Vagina (tissue), 2 donors: ENCODE results near the gene INTS1. TPM values are rescaled to one million over a fixed set of nuclear protein-coding genes. Genes with fewer than 3 reads are reported as not detected.

Source experiments
- DNase-seq, 2 donors: peaks; one replicate each; pipeline ENCODE4 v3.0.0-alpha.2; 2017; ENCODE audit errors: extremely low spot score in 2 of 2
- H3K27ac ChIP-seq: fragments of 200-600 bp; sonication (generic); one replicate; pipeline ENCODE4 v1.5.1; 2019
- H3K27me3 ChIP-seq: fragments of 200-600 bp; sonication (generic); one replicate; pipeline ENCODE4 v1.5.1; 2019
- H3K36me3 ChIP-seq, 2 donors: fragments of 200-600 bp; sonication (generic); one replicate each; pipeline ENCODE4 v1.5.1; 2017 to 2019
- H3K4me1 ChIP-seq: fragments of 200-600 bp; sonication (generic); one replicate; pipeline ENCODE4 v1.5.1; 2019
- H3K4me3 ChIP-seq, 2 donors: fragments of 200-600 bp; sonication (generic); 1 replicate in 1 of 2; 2 replicates in 1 of 2; pipeline ENCODE4 v1.5.1; 2016 to 2019
- H3K9me3 ChIP-seq: fragments of 200-600 bp; sonication (generic); one replicate; pipeline ENCODE4 v1.5.1; 2019
- POLR2A ChIP-seq, 2 donors: fragments of 450-650 bp; IDR thresholded peaks; one replicate each; pipeline ENCODE4 v1.6.1; 2017; ENCODE audit warnings: antibody characterized with exemption in 2 of 2, mild to moderate bottlenecking in 2 of 2, moderate library complexity in 2 of 2
- POLR2AphosphoS5 ChIP-seq, 2 donors: sonication (generic); formaldehyde crosslinking; IDR thresholded peaks; one replicate each; pipeline ENCODE4 v1.9.0; 2017; ENCODE audit warnings: antibody characterized with exemption in 2 of 2, mild to moderate bottlenecking in 2 of 2, low read depth in 1 of 2; ENCODE audit not compliant: insufficient read depth in 1 of 2
- intact Hi-C: fragments of 100-400 bp; cut with DNase I; formaldehyde crosslinking; loops from one replicate; pipeline ENCODE4 v1.15.1; 2023
- total RNA-seq: library from RNA; depleted of rRNA; stranded (reverse); fragments of >200 nt; gene quantifications from one replicate; pipeline ENCODE4 v1.2.3, GENCODE V29; 2016
- TF ChIP-seq, protein P1 (sequence below), 3 experiments: fragments of 450-650 bp in 2 of 3; fragments of 200-600 bp in 1 of 3; sonication (generic) in 1 of 3; IDR thresholded peaks; one replicate each; pipeline ENCODE4 v1.5.1; 2017 to 2019; ENCODE audit warnings: antibody characterized with exemption in 3 of 3, mild to moderate bottlenecking in 2 of 3, moderate library complexity in 2 of 3

INTS1 gene
- total RNA-seq, 1 donor from 2014 or later = 67.3 TPM

DNA sequence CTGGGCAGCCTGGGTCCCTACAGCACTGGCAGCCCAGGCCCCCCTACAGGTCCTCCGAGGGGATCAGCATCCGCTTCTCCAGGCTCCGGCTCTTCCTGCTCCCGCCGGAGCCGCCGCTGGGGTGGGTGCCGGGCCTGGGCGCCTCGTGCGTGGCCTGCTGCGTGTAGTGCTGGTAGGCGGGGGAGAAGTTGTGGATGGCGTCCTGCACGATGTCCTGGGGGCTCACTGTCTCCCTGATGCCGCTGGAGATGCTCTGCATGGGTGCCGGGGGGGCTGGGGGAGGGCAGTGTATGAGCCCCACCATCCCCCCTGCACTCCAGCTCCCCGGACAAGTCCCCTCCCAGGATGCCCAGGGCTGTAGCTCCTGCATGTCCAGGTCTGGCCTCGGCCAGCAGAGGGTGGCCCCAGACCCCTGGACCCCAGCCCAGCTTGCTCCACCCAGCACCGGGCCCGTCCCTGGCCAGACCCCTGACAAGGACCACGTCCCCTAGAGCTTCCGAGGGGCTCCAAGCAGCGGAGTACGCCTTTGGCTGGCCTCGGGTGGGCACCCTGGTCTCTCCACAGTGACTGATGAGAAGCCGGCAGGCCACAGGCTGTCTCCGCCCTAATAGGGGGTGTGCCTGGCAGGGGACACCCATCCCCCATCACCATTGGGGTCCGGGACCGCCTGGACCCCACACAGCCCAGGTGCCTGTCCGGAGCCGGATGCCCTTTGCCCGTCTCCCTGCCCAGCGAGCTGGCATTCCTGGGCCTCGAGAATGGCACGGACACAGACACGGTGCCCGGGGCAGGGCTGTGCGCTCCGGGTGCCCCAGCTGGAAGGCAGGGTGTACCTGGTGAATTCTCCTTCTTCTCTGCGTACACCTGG is 43.0 kb upstream of the INTS1 start:
- H3K27ac ChIP-seq = no peak overlapping the region
- no peaks in the 10 kb centered on the region for H3K4me1 ChIP-seq
- no peaks in the 10 kb centered on the region for H3K9me3 ChIP-seq
- intact Hi-C loops = no loop called here
- no peak for DNase-seq
- TF ChIP-seq POLR2AphosphoS5 (IDR thresholded peaks at IDR 0.05; ENCODE audit: insufficient read depth in 1 of 2, low read depth in 1 of 2) = no peak
- TF ChIP-seq, protein P1, sequence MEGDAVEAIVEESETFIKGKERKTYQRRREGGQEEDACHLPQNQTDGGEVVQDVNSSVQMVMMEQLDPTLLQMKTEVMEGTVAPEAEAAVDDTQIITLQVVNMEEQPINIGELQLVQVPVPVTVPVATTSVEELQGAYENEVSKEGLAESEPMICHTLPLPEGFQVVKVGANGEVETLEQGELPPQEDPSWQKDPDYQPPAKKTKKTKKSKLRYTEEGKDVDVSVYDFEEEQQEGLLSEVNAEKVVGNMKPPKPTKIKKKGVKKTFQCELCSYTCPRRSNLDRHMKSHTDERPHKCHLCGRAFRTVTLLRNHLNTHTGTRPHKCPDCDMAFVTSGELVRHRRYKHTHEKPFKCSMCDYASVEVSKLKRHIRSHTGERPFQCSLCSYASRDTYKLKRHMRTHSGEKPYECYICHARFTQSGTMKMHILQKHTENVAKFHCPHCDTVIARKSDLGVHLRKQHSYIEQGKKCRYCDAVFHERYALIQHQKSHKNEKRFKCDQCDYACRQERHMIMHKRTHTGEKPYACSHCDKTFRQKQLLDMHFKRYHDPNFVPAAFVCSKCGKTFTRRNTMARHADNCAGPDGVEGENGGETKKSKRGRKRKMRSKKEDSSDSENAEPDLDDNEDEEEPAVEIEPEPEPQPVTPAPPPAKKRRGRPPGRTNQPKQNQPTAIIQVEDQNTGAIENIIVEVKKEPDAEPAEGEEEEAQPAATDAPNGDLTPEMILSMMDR (IDR thresholded peaks at IDR 0.05) = no peak
- no peak for TF ChIP-seq POLR2A (IDR thresholded peaks at IDR 0.05)
- H3K4me3 ChIP-seq = no peak overlapping the region
- H3K27me3 ChIP-seq = no peaks in the 10 kb centered on the region
- no peaks in the 10 kb centered on the region for H3K36me3 ChIP-seq

DNA sequence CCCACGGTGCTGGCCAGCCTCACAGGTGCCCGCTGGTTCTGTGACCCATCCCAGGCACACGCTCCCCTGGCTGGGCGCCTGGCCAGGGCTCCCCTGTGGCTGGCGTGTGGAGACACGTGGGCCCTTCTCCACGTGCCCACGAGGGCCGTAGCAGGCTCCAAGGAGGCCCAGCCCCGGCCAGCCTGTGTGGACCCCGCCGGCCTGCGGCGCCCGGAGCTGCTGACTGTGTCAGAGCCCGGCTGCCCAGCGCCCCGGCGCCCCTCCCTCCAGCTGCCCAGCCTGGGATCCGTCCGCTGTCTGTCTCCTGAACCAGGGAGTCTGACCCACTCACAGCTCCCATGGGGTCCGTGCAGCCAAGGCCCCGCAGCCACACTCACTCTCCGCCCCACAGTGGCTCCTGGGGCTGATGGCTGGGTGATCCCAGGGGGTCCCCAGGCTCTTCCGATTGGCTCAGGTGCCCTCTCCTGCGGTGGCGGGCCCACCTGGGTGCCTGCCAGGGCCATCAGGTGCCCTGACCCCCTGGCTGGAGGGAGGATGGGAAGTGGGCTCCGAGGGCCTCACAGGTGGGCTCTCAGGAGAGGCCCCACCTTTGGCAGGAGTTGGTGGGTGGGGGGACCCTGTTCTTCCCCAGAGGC is 42.2 kb upstream of the INTS1 start:
- Histone ChIP-seq H3K27me3 (no peaks in the 10 kb centered on the region), H3K4me3 (no peak overlapping the region), H3K4me1 (no peaks in the 10 kb centered on the region), H3K36me3 (no peaks in the 10 kb centered on the region), H3K27ac (no peak overlapping the region), H3K9me3 (no peaks in the 10 kb centered on the region)
- DNase-seq = no peak
- intact Hi-C loops = no loop called here
- TF ChIP-seq, protein P1 (IDR thresholded peaks at IDR 0.05) = no peak
- TF ChIP-seq POLR2A (IDR thresholded peaks at IDR 0.05) (no peak), POLR2AphosphoS5 (IDR thresholded peaks at IDR 0.05; ENCODE audit: insufficient read depth in 1 of 2, low read depth in 1 of 2) (no peak)

DNA sequence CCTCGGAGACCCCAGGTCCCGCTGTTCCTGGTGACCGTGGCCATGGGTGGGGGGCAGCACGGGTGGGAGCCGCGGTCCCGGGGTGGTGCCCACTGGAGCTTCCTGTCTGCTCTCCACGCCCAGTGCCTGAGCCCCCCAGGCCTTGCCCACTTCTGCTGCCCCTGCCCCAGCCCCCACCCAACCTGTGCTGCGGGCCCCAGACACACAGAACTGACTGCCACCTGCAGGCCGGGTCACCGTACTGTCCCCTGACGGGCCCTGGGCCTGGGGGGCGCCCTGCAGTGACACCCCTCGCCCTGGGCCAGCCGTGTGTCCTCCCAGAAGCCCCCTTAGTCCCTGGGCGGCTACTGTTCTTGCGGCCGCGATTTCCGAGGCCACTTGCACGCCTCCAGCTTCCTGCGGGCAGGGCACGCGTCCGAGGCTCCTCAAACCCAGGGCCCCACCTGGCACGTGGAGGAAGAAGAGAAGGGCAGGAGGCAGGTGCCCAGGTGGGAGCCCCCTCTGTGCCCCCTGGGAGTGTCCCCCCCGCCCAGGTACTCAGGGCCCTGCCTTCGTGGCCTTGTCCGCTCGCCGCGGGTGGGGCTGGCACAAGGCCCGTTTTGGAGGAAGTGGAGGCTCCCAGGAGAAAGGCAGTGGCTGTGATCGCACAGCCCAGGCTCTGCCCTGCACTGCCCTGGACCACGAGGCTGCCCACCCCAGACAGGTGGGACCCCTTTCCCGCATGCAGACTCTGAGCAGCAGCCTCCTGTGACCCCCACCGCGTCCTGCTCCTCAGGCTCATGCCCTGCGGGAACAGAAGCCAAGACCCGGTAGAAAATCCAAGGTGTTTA is 41.4 kb upstream of the INTS1 start:
- no peaks in the 10 kb centered on the region for H3K27me3 ChIP-seq
- no peak overlapping the region for H3K27ac ChIP-seq
- no peaks in the 10 kb centered on the region for H3K9me3 ChIP-seq
- H3K36me3 ChIP-seq = peaks cover 0 to 5% of the 10 kb centered on the region in 2 donors
- H3K4me3 ChIP-seq = no peak overlapping the region
- no peaks in the 10 kb centered on the region for H3K4me1 ChIP-seq
- DNase-seq = no peak
- intact Hi-C loops = no loop called here
- TF ChIP-seq POLR2AphosphoS5 (IDR thresholded peaks at IDR 0.05; ENCODE audit: insufficient read depth in 1 of 2, low read depth in 1 of 2) (no peak), POLR2A (IDR thresholded peaks at IDR 0.05) (no peak)
- TF ChIP-seq, protein P1 (IDR thresholded peaks at IDR 0.05) = no peak

DNA sequence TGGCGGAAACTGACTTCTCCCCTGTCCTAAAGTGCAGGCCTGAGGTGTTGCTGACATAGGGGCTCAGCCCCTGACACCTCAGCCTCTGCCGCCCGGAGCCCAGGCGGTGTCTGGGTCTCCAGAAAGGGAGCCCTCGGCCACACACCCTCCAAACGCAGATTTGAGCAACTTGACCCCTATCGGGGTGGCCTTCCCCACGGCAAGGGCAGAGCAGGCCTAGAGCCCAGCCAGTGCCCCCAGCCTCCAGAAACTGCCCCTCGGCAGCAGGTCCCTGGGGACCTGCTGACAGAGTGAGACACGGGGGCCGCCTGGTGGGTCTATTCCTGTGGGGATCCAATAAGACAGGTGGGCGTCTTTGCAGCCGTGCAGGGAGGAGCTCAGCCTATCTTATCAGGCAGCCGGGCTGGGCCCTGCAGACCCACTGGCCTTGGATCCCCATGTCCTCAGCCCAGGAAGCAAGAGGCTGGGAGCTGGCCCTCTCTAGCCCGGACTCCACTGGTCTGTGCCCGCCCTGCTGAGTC is 40.8 kb upstream of the INTS1 start:
- Histone ChIP-seq H3K27ac (no peak overlapping the region), H3K36me3 (peaks cover 0 to 12% of the 10 kb centered on the region in 2 donors), H3K4me1 (no peaks in the 10 kb centered on the region), H3K4me3 (no peak overlapping the region), H3K27me3 (no peaks in the 10 kb centered on the region), H3K9me3 (no peaks in the 10 kb centered on the region)
- DNase-seq = no peak
- intact Hi-C loops = no loop called here
- no peak for TF ChIP-seq POLR2AphosphoS5 (IDR thresholded peaks at IDR 0.05; ENCODE audit: insufficient read depth in 1 of 2, low read depth in 1 of 2)
- TF ChIP-seq POLR2A (IDR thresholded peaks at IDR 0.05) = no peak
